Esophagus (tissue), 2 donors: ENCODE data around the gene SKI. TPM values are rescaled to one million over a fixed set of nuclear protein-coding genes. Genes with fewer than 3 reads are reported as not detected.

ENCODE experiments used
- H3K27ac ChIP-seq, 2 donors: one replicate each; pipeline ENCODE4 v1.5.1; 2013; ENCODE audit warnings: low read depth in 2 of 2, mild to moderate bottlenecking in 2 of 2, inconsistent platforms in 1 of 2, low read length in 1 of 2, moderate library complexity in 1 of 2
- H3K27me3 ChIP-seq, 2 donors: one replicate each; pipeline ENCODE4 v1.6.1; 2013; ENCODE audit warnings: low read length in 2 of 2, control low read depth in 1 of 2, mild to moderate bottlenecking in 1 of 2; ENCODE audit not compliant: insufficient read depth in 2 of 2, control insufficient read depth in 1 of 2
- H3K36me3 ChIP-seq, 2 donors: one replicate each; pipeline ENCODE4 v1.6.1; 2013; ENCODE audit warnings: low read length in 1 of 2; ENCODE audit not compliant: control insufficient read depth in 2 of 2, insufficient read depth in 2 of 2
- H3K4me1 ChIP-seq, 2 donors: one replicate each; pipeline ENCODE4 v1.6.1; 2013; ENCODE audit warnings: low read length in 1 of 2; ENCODE audit not compliant: control insufficient read depth in 2 of 2, insufficient read depth in 2 of 2
- H3K4me3 ChIP-seq, 2 donors: one replicate each; pipeline ENCODE4 v1.5.1; 2013; ENCODE audit warnings: low read length in 2 of 2, mild to moderate bottlenecking in 2 of 2, low read depth in 1 of 2, moderate library complexity in 1 of 2
- H3K9me3 ChIP-seq, 2 donors: one replicate each; pipeline ENCODE4 v1.6.1; 2013; ENCODE audit warnings: mild to moderate bottlenecking in 2 of 2, low read depth in 1 of 2, low read length in 1 of 2, moderate library complexity in 1 of 2; ENCODE audit not compliant: control insufficient read depth in 2 of 2, insufficient read depth in 1 of 2
- WGBS, 2 donors: extraction: QIAGEN DNeasy Blood & Tissue Kit; methylation state at CpG; one replicate each; pipeline ENCODE4 v1.1.7; 2013; 5-methylcytosine and 5-hydroxymethylcytosine counted together
- polyA plus RNA-seq, 2 donors: library from polyadenylated mRNA; stranded (reverse); fragments of 200-250 nt; gene quantifications; one replicate each; pipeline ENCODE4 v1.2.3, GENCODE V29; 2013
- donor health status: healthy with polysubstance abuse.
- donor health status: Bipolar disorder and iron deficiency.

SKI gene
- polyA plus RNA-seq, 2 donors = 11.5 to 12.8 TPM

- no peaks in the 10 kb centered on the region for H3K27me3 ChIP-seq
- H3K4me3 ChIP-seq = no peak overlapping the region
- H3K4me1 ChIP-seq = peaks cover 0 to 15% of the 10 kb centered on the region in 2 donors
- H3K27ac ChIP-seq = no peak overlapping the region
- H3K9me3 ChIP-seq = no peaks in the 10 kb centered on the region
- H3K36me3 ChIP-seq = no peaks in the 10 kb centered on the region
- WGBS, 2 donors = 87 to 93% methylated on average over 15 to 23 of the region's 23 CpGs
These were observed 109.0 kb downstream of the SKI start for GRCh38 chr1:2337081-2337480.

GRCh38 chr1:2337501-2337900 is 109.4 kb downstream of the SKI start:
- H3K27me3 ChIP-seq = no peaks in the 10 kb centered on the region
- no peak overlapping the region for H3K4me3 ChIP-seq
- WGBS, 2 donors = 73 to 80% methylated on average over 10 of the region's 10 CpGs
- H3K9me3 ChIP-seq = no peaks in the 10 kb centered on the region
- H3K36me3 ChIP-seq = no peaks in the 10 kb centered on the region
- peaks cover 0 to 15% of the 10 kb centered on the region in 2 donors for H3K4me1 ChIP-seq
- no peak overlapping the region for H3K27ac ChIP-seq

GRCh38 chr1:2339206-2340085 is 111.3 kb downstream of the SKI start:
- Histone ChIP-seq H3K36me3 (no peaks in the 10 kb centered on the region), H3K9me3 (no peaks in the 10 kb centered on the region), H3K27ac (no peak overlapping the region), H3K4me3 (no peak overlapping the region), H3K4me1 (peaks cover 0 to 13% of the 10 kb centered on the region in 2 donors), H3K27me3 (no peaks in the 10 kb centered on the region)
- WGBS, 2 donors = 87% methylated on average over 44 to 45 of the region's 45 CpGs

GRCh38 chr1:2340086-2340917 is 112.2 kb downstream of the SKI start:
- H3K36me3 ChIP-seq = no peaks in the 10 kb centered on the region
- WGBS, 2 donors = 87 to 90% methylated on average over 24 of the region's 24 CpGs
- H3K27ac ChIP-seq = no peak overlapping the region
- H3K9me3 ChIP-seq = no peaks in the 10 kb centered on the region
- peaks cover 0 to 13% of the 10 kb centered on the region in 2 donors for H3K4me1 ChIP-seq
- no peaks in the 10 kb centered on the region for H3K27me3 ChIP-seq
- no peak overlapping the region for H3K4me3 ChIP-seq

- Histone ChIP-seq H3K36me3 (no peaks in the 10 kb centered on the region), H3K4me1 (peaks cover 0 to 8% of the 10 kb centered on the region in 2 donors), H3K4me3 (no peak overlapping the region), H3K9me3 (no peaks in the 10 kb centered on the region), H3K27me3 (no peaks in the 10 kb centered on the region), H3K27ac (no peak overlapping the region)
- WGBS, 2 donors = 94 to 95% methylated on average over 14 of the region's 14 CpGs
These were observed 112.8 kb downstream of the SKI start for GRCh38 chr1:2340918-2341254.

- no peaks in the 10 kb centered on the region for H3K36me3 ChIP-seq
- 88 to 89% methylated on average over 29 of the region's 29 CpGs for WGBS, 2 donors
- H3K4me1 ChIP-seq = peaks cover 0 to 5% of the 10 kb centered on the region in 2 donors
- no peak overlapping the region for H3K27ac ChIP-seq
- no peaks in the 10 kb centered on the region for H3K9me3 ChIP-seq
- H3K4me3 ChIP-seq = no peak overlapping the region
- H3K27me3 ChIP-seq = no peaks in the 10 kb centered on the region
These were observed 113.7 kb downstream of the SKI start for GRCh38 chr1:2341706-2342383.

- WGBS, 2 donors = 86% methylated on average over 21 of the region's 21 CpGs
- no peaks in the 10 kb centered on the region for H3K36me3 ChIP-seq
These were observed 114.4 kb downstream of the SKI start for GRCh38 chr1:2342384-2343022.

GRCh38 chr1:2343023-2343935 is 115.2 kb downstream of the SKI start:
- no peaks in the 10 kb centered on the region for H3K36me3 ChIP-seq
- no peaks in the 10 kb centered on the region for H3K27me3 ChIP-seq
- peaks cover 3 to 5% of the 10 kb centered on the region in 2 donors for H3K4me1 ChIP-seq
- no peak overlapping the region for H3K4me3 ChIP-seq
- no peak overlapping the region for H3K27ac ChIP-seq
- H3K9me3 ChIP-seq = no peaks in the 10 kb centered on the region
- 76 to 80% methylated on average over 35 to 39 of the region's 39 CpGs for WGBS, 2 donors

More at GRCh38 chr1:2342384-2343022, 114.4 kb downstream of the SKI start:
- Histone ChIP-seq H3K4me1 (peaks cover 3 to 5% of the 10 kb centered on the region in 2 donors), H3K27ac (no peak overlapping the region), H3K4me3 (no peak overlapping the region), H3K9me3 (no peaks in the 10 kb centered on the region), H3K27me3 (no peaks in the 10 kb centered on the region)
